Stimulated activated memory B cell treated with anti-CD40 and anti-IgM and Interleukin-4, amounts not matched to agents 10 μg/mL and 1 μg/mL and 100 μg/mL, for 72 hours (primary cell): Measurements from ENCODE around the gene ADGRV1.

Experiments
- ATAC-seq: fragments of 150-1000 bp; cut with Tn5 transposase; 2 replicates; pipeline ENCODE4 v1.10.0; 2021
- H3K27ac Mint-ChIP-seq: one replicate; pipeline ENCODE4 v1.8.0; 2022; ENCODE audit warnings: mild to moderate bottlenecking, mixed read lengths
- H3K27me3 Mint-ChIP-seq: one replicate; pipeline ENCODE4 v1.8.0; 2022; ENCODE audit warnings: mixed read lengths
- H3K36me3 Mint-ChIP-seq: one replicate; pipeline ENCODE4 v1.8.0; 2022; ENCODE audit warnings: mixed read lengths
- H3K4me1 Mint-ChIP-seq: one replicate; pipeline ENCODE4 v1.8.0; 2022; ENCODE audit warnings: mixed read lengths
- H3K4me3 Mint-ChIP-seq: one replicate; pipeline ENCODE4 v1.8.0; 2022; ENCODE audit warnings: mild to moderate bottlenecking, moderate library complexity, mixed read lengths
- H3K9me3 Mint-ChIP-seq: one replicate; pipeline ENCODE4 v1.8.0; 2022; ENCODE audit warnings: mixed read lengths

Gene ADGRV1

GRCh38 chr5:91077623-91078022 lies 519.0 kb downstream of the ADGRV1 start:
- Mint-ChIP-seq H3K36me3 (no peaks in the 10 kb centered on the region), H3K27ac (no peak overlapping the region), H3K27me3 (no peaks in the 10 kb centered on the region), H3K9me3 (no peaks in the 10 kb centered on the region), H3K4me1 (no peaks in the 10 kb centered on the region), H3K4me3 (no peak overlapping the region)
- no peak for ATAC-seq

GRCh38 chr5:91079037-91079436 lies 520.4 kb downstream of the ADGRV1 start:
- ATAC-seq: peak; percentile 18
- Mint-ChIP-seq H3K27me3 (no peaks in the 10 kb centered on the region), H3K4me3 (no peak overlapping the region), H3K27ac (no peak overlapping the region), H3K4me1 (no peaks in the 10 kb centered on the region), H3K9me3 (no peaks in the 10 kb centered on the region), H3K36me3 (no peaks in the 10 kb centered on the region)

DNA sequence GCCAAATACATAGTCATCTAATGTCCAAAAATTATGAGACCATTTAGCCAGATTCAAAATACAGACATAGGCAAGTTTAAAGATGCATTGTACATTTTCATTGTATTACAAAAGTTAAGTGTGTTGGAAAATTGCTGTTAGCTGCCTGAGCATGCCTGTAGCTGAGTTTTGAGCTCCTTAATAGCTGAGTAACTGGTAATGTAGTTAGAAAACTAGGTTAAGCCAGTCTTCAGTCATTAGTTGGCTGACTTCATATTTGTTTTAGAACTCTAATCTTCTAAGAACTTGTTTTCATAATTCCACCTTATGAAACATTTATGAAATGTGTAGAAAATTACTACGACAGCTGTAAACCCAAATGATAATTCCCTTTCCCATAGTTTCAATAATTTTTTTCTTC lies 531.2 kb downstream of the ADGRV1 start:
- H3K9me3 Mint-ChIP-seq: no peaks in the 10 kb centered on the region

GRCh38 chr5:91090995-91091394 lies 532.4 kb downstream of the ADGRV1 start:
- no peak for ATAC-seq
- Mint-ChIP-seq H3K27me3 (no peaks in the 10 kb centered on the region), H3K36me3 (no peaks in the 10 kb centered on the region), H3K27ac (no peak overlapping the region), H3K9me3 (no peaks in the 10 kb centered on the region), H3K4me3 (no peak overlapping the region), H3K4me1 (no peaks in the 10 kb centered on the region)

More for the DNA sequence above, 531.2 kb downstream of the ADGRV1 start:
- H3K27me3 Mint-ChIP-seq: no peaks in the 10 kb centered on the region
- H3K4me1 Mint-ChIP-seq: no peaks in the 10 kb centered on the region
- H3K4me3 Mint-ChIP-seq: no peak overlapping the region
- H3K27ac Mint-ChIP-seq: no peak overlapping the region
- H3K36me3 Mint-ChIP-seq: no peaks in the 10 kb centered on the region
- ATAC-seq: no peak

GRCh38 chr5:91091471-91092234 lies 533.1 kb downstream of the ADGRV1 start:
- ATAC-seq: no peak
- no peaks in the 10 kb centered on the region for H3K36me3 Mint-ChIP-seq
- H3K4me3 Mint-ChIP-seq: no peak overlapping the region
- H3K4me1 Mint-ChIP-seq: no peaks in the 10 kb centered on the region
- H3K27ac Mint-ChIP-seq: no peak overlapping the region
- H3K9me3 Mint-ChIP-seq: no peaks in the 10 kb centered on the region
- H3K27me3 Mint-ChIP-seq: no peaks in the 10 kb centered on the region

GRCh38 chr5:91092859-91093783 lies 534.5 kb downstream of the ADGRV1 start:
- no peak for ATAC-seq
- Mint-ChIP-seq H3K4me1 (no peaks in the 10 kb centered on the region), H3K27ac (no peak overlapping the region), H3K27me3 (no peaks in the 10 kb centered on the region), H3K4me3 (no peak overlapping the region), H3K9me3 (no peaks in the 10 kb centered on the region), H3K36me3 (no peaks in the 10 kb centered on the region)

DNA sequence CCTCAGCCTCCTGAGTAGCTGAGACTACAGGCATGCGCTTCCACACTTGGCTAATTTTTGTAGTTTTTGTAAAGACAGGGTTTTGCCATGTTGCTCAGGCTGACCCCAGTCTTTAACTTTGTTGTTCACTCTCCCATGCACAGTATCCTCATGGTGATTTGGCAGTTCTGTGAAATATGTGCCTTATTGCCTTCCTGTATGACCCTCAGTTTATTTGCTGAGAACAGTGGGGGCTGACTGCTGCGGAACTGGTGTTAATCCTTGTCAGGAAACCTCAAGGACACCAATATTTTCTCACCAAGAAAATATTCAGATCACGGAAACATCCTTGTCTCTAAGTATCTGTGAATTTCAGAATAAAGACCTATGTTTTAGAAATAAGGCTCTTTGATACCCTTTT lies 536.7 kb downstream of the ADGRV1 start:
- Mint-ChIP-seq H3K4me3 (no peak overlapping the region), H3K36me3 (no peaks in the 10 kb centered on the region), H3K27ac (no peak overlapping the region), H3K4me1 (no peaks in the 10 kb centered on the region), H3K27me3 (peaks cover 15% of the 10 kb centered on the region), H3K9me3 (no peaks in the 10 kb centered on the region)
- ATAC-seq: no peak

DNA sequence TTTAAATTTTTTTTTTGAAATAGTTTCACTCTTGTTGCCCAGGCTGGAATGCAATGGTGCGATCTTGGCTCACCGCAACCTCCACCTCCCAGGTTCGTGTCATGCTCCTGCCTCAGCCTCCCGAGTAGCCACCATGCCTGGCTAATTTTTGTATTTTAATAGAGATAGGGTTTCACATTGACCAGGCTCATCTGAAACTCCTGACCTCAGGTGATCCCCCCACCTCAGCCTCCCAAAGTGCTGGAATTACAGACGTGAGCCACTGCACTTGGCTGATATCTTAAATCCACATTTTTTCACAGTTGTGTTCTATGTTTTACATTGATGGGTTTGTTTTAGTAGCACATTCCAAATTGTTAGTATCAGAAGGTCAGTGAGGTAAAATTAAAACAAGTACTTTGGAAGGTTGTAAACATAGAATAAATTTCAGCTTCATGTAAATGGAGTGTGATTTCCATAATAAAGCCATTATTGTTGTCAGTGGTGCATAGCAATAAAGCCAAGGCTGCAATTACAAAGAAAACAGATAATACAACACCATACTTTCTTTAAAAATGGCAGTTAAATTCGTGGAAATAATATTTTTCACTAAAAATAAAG lies 537.3 kb downstream of the ADGRV1 start:
- H3K27me3 Mint-ChIP-seq: peaks cover 21% of the 10 kb centered on the region
- no peaks in the 10 kb centered on the region for H3K4me1 Mint-ChIP-seq

DNA sequence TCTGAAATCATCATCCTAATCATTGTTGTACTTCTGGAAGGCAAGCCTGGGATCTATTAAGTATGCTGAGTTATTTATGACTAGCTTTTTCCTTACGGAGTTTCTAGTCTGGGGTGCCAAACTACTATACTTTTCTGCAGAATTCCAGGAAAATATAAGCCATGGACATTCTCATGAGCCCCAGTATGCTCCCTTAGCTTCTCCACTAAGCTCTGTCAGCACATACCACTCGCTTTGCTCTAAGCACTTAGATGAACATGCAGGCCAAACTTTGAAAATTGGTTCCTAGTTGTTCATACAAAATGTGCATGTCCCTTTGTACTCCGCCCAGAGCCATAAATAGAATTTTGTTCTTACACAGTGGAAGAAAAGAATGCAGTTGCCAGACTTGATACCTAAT lies 539.9 kb downstream of the ADGRV1 start:
- Mint-ChIP-seq H3K4me3 (no peak overlapping the region), H3K27me3 (peaks cover 24% of the 10 kb centered on the region), H3K9me3 (no peaks in the 10 kb centered on the region), H3K36me3 (no peaks in the 10 kb centered on the region), H3K27ac (no peak overlapping the region), H3K4me1 (no peaks in the 10 kb centered on the region)
- no peak for ATAC-seq

More for the DNA sequence above, 537.3 kb downstream of the ADGRV1 start:
- H3K36me3 Mint-ChIP-seq: no peaks in the 10 kb centered on the region
- ATAC-seq: no peak
- H3K27ac Mint-ChIP-seq: no peak overlapping the region
- no peak overlapping the region for H3K4me3 Mint-ChIP-seq
- H3K9me3 Mint-ChIP-seq: no peaks in the 10 kb centered on the region

DNA sequence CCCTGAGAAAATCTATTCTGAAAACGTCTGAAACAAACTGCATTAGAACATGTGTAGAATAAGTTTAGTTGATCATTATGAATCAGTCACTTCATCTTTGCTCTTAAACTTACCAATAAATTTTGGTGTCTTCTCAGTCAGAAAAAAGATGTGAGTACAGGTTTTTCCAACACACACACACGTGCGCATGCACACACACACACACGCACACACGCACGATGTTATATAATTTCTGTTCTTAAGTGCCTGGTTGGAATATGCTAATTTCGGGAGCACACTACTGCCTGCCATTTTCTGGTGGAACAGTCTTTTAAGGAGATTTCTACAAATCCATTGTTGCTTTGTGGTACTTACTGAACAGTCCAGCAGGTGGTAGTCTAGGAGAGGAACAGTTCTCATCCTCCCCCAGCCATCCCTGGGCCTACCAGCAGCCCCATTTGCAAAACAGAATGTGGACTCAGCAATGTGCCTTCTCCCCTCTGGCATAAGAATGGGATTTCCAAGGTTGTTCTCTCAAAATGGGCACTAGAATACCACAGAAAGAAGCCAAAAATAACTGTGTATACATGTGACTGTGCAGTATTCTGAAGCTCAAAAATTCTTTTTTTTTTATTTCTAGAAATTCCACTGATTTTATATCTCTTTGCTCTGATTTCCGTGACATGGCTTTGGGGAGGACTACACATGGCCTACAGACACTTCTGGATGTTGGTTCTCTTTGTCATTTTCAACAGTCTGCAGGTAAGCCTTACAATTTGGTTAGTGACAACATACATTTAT lies 543.2 kb downstream of the ADGRV1 start:
- no peaks in the 10 kb centered on the region for H3K9me3 Mint-ChIP-seq
- H3K4me1 Mint-ChIP-seq: no peaks in the 10 kb centered on the region
- no peak overlapping the region for H3K4me3 Mint-ChIP-seq
- H3K27ac Mint-ChIP-seq: no peak overlapping the region
- H3K27me3 Mint-ChIP-seq: peaks cover 26% of the 10 kb centered on the region
- ATAC-seq: peak; percentile 85
- H3K36me3 Mint-ChIP-seq: no peaks in the 10 kb centered on the region

- H3K9me3 Mint-ChIP-seq: no peaks in the 10 kb centered on the region
Observed at GRCh38 chr5:91103353-91104061, 544.9 kb downstream of the ADGRV1 start.

GRCh38 chr5:91104062-91104448 lies 545.5 kb downstream of the ADGRV1 start:
- Mint-ChIP-seq H3K9me3 (no peaks in the 10 kb centered on the region), H3K27ac (no peak overlapping the region), H3K27me3 (peaks cover 31% of the 10 kb centered on the region), H3K36me3 (no peaks in the 10 kb centered on the region), H3K4me1 (no peaks in the 10 kb centered on the region), H3K4me3 (no peak overlapping the region)
- no peak for ATAC-seq

More at GRCh38 chr5:91103353-91104061, 544.9 kb downstream of the ADGRV1 start:
- Mint-ChIP-seq H3K27ac (no peak overlapping the region), H3K4me3 (no peak overlapping the region), H3K27me3 (peaks cover 33% of the 10 kb centered on the region), H3K36me3 (no peaks in the 10 kb centered on the region), H3K4me1 (no peaks in the 10 kb centered on the region)
- no peak for ATAC-seq

DNA sequence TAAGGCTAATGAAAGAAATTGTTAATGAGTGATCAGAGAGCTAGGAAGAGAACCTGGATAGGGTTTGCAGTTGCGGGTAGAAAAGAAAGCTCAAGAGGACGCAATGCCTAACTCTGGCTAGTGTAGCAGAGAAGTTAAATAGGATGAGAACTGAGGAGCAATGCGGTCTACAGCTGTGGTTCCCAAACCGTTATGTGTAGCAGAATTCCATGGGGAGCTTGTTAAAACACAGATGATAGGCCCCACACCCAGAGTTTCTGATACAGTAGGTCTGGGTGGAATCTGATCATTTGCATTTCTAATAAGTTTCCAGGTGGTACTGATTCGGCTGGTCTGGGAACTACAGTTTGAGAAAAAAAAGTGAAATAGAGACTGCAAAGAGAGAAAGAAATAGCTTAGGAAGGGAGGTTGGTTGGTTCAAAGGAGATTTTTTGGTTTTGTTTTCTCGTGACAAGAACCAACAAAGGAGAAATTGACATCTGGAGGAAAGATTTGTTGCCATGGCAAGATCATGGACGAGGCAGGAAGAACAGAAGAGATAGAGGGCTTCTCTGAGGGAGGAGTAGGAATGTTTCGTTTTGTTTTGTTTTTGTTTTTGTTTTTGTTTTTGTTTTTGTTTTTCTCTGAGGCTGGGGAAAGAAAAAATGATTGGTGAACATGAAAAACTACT lies 548.4 kb downstream of the ADGRV1 start:
- H3K4me3 Mint-ChIP-seq: no peak overlapping the region
- no peaks in the 10 kb centered on the region for H3K36me3 Mint-ChIP-seq
- peaks cover 12% of the 10 kb centered on the region for H3K27me3 Mint-ChIP-seq
- ATAC-seq: no peak
- H3K27ac Mint-ChIP-seq: no peak overlapping the region
- no peaks in the 10 kb centered on the region for H3K4me1 Mint-ChIP-seq
- H3K9me3 Mint-ChIP-seq: no peaks in the 10 kb centered on the region

DNA sequence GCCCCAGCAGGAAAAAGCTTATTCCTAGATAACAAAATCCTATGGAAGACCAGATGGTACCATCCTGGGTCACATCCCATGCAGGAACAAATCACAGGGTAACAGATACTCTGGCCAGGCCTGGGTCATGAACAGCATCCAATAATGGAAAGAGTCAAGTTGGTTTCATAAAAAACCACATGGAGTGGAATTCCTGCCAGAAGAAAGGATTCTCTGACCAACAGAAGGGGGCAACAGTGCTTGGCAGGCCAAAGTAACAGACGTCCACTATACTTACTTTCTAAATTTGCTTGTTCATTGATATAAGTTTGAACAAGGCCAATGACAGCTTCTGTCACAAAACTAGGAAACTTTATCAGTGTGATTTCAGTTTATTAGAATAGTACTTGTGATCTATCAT lies 551.0 kb downstream of the ADGRV1 start:
- H3K36me3 Mint-ChIP-seq: no peaks in the 10 kb centered on the region
- H3K9me3 Mint-ChIP-seq: no peaks in the 10 kb centered on the region
- ATAC-seq: no peak
- H3K27ac Mint-ChIP-seq: no peak overlapping the region
- no peak overlapping the region for H3K4me3 Mint-ChIP-seq
- H3K27me3 Mint-ChIP-seq: peaks cover 18% of the 10 kb centered on the region
- H3K4me1 Mint-ChIP-seq: no peaks in the 10 kb centered on the region
